Measurements from ENCODE around the gene MADCAM1.

Gene MADCAM1

GRCh38 chr19:510606-511100 is 14.4 kb downstream of the MADCAM1 start:
- peak; percentile 88 to 93 for DNase-seq

GRCh38 chr19:511101-511851 is 15.0 kb downstream of the MADCAM1 start:
- peak; percentile 80 to 81 for DNase-seq

GRCh38 chr19:512547-513365 is 16.5 kb downstream of the MADCAM1 start:
- DNase-seq, result no peak

GRCh38 chr19:513368-514165 is 17.3 kb downstream of the MADCAM1 start:
- DNase-seq, result no peak

GRCh38 chr19:514166-514663 is 17.9 kb downstream of the MADCAM1 start:
- no peak for DNase-seq

- DNase-seq, result no peak
Measured at GRCh38 chr19:517721-518597, 21.7 kb downstream of the MADCAM1 start.

GRCh38 chr19:518598-519231 is 22.4 kb downstream of the MADCAM1 start:
- peak; percentile 66 to 72 for DNase-seq

GRCh38 chr19:519449-519865 is 23.2 kb downstream of the MADCAM1 start:
- DNase-seq, result no peak

- no peak for DNase-seq
Measured at GRCh38 chr19:522726-523125, 26.4 kb downstream of the MADCAM1 start.

- DNase-seq, result no peak
Measured at GRCh38 chr19:524062-524674, 27.9 kb downstream of the MADCAM1 start.

GRCh38 chr19:525029-525428 is 28.7 kb downstream of the MADCAM1 start:
- DNase-seq, result no peak

- no peak for DNase-seq
Measured at GRCh38 chr19:525857-526419, 29.7 kb downstream of the MADCAM1 start.

GRCh38 chr19:530134-531008 is 34.1 kb downstream of the MADCAM1 start:
- no peak for DNase-seq

GRCh38 chr19:531009-531752 is 34.9 kb downstream of the MADCAM1 start:
- DNase-seq, result peak; percentile 81 to 86

- no peak for DNase-seq
Measured at GRCh38 chr19:531753-532560, 35.7 kb downstream of the MADCAM1 start, which contains the start of gene CDC34. Gene CDC34, plus strand, starts transcription at chr19:531760. Its CDS starts 172 bp downstream, at chr19:531932.

- peak; percentile 33 to 50 for DNase-seq
Measured at GRCh38 chr19:532561-533363, 36.5 kb downstream of the MADCAM1 start.
